HepG2 (cell line): ENCODE measurements around the gene C20orf96. TPM values are rescaled to one million over a fixed set of nuclear protein-coding genes. Genes with fewer than 3 reads are reported as not detected.

Source experiments
- ATAC-seq: fragments of 200-7000 bp; cut with Tn5 transposase; 3 replicates; pipeline ENCODE4 v1.9.1; 2020; ENCODE audit warnings: mild to moderate bottlenecking, moderate library complexity
- BruUV-seq: library from RNA; stranded (reverse); fragments of 400-500 nt; replicated peaks from 2 replicates; lab custom pipeline; 2021; lab: Mats Ljungman, UMichigan
- CTCF ChIA-PET: fragments of 300-600 bp; formaldehyde crosslinking; extraction: SDS; loops from one replicate; lab custom pipeline; 2021; ENCODE audit warnings: low total read pairs, inconsistent platforms, low intra/inter-chr PET ratio; lab: Yijun Ruan, JAX
- POLR2A ChIA-PET: fragments of 350-600 bp; sonication (Branson Sonifier 250); formaldehyde crosslinking; loops from one replicate; lab custom pipeline; 2020; ENCODE audit warnings: antibody characterized with exemption, inconsistent platforms; lab: Yijun Ruan, JAX
- DNase-seq: peaks from one replicate; pipeline ENCODE4 v3.0.0-alpha.2; 2015; ENCODE audit warnings: low spot score
- FAIRE-seq: peaks from 3 replicates; lab custom pipeline; 2011; peaks lifted over from hg19 to GRCh38; lab: Jason Lieb, UNC
- H2AFZ ChIP-seq: one replicate; pipeline ENCODE4 v1.6.1; 2011; ENCODE audit warnings: low read length, inconsistent platforms
- H3K27ac ChIP-seq: fragments of 300-600 bp; 3 replicates; pipeline ENCODE4 v1.8.0; 2011; ENCODE audit warnings: mixed run types, mild to moderate bottlenecking, mixed read lengths, low read length, inconsistent platforms; ENCODE audit not compliant: insufficient read depth; ENCODE audit errors: extremely low read length
- H3K27me3 ChIP-seq, 2 experiments: fragments of 200-600 bp in 1 of 2; 2 replicates in 1 of 2; 3 replicates in 1 of 2; pipeline versions ENCODE4 v1.6.0 to v1.8.0; 2011; ENCODE audit warnings: low read length in 2 of 2, mild to moderate bottlenecking in 2 of 2, moderate library complexity in 2 of 2, inconsistent platforms in 1 of 2; ENCODE audit not compliant: insufficient read depth in 2 of 2, control insufficient read depth in 1 of 2
- H3K36me3 ChIP-seq, 2 experiments: fragments of 200-600 bp in 1 of 2; replicated peaks in 1 of 2; 2 replicates in 1 of 2; 3 replicates in 1 of 2; pipeline versions ENCODE4 v1.5.1 to v1.8.0; 2011; ENCODE audit warnings: low read length in 2 of 2, inconsistent platforms in 1 of 2; ENCODE audit not compliant: insufficient read depth in 2 of 2, control insufficient read depth in 1 of 2
- H3K4me1 ChIP-seq: 2 replicates; pipeline ENCODE4 v1.5.1; 2012; ENCODE audit warnings: low read length, inconsistent platforms; ENCODE audit not compliant: insufficient read depth
- H3K4me2 ChIP-seq: 2 replicates; pipeline ENCODE4 v1.6.0; 2011; ENCODE audit warnings: low read depth, low read length, inconsistent platforms
- H3K4me3 ChIP-seq, 3 experiments: fragments of 200-600 bp in 1 of 3; sonication (generic), shearing (Covaris generic) in 1 of 3; replicated peaks in 1 of 3; 2 replicates each; pipeline ENCODE4 v1.5.1; 2011 to 2016; ENCODE audit warnings: low read length in 3 of 3, inconsistent platforms in 2 of 3, low read depth in 2 of 3, mild to moderate bottlenecking in 2 of 3, control low read depth in 1 of 3, mixed read lengths in 1 of 3; ENCODE audit not compliant: insufficient read depth in 1 of 3
- H3K79me2 ChIP-seq: one replicate; pipeline ENCODE4 v1.6.1; 2011; ENCODE audit warnings: low read length, inconsistent platforms; ENCODE audit not compliant: insufficient read depth
- H3K9ac ChIP-seq: 2 replicates; pipeline ENCODE4 v1.6.0; 2011; ENCODE audit warnings: mild to moderate bottlenecking, low read depth, low read length, inconsistent platforms; ENCODE audit not compliant: insufficient read depth
- H3K9me3 ChIP-seq: 2 replicates; pipeline ENCODE4 v1.5.1; 2012; ENCODE audit warnings: mild to moderate bottlenecking, low read length
- H4K20me1 ChIP-seq: 2 replicates; pipeline ENCODE4 v1.6.0; 2011; ENCODE audit warnings: inconsistent platforms, mild to moderate bottlenecking, low read length, moderate library complexity; ENCODE audit not compliant: insufficient read depth
- DNMT1 ChIP-seq: sonication (generic); formaldehyde crosslinking; IDR thresholded peaks from 2 replicates; pipeline ENCODE4 v1.5.1; 2020; ENCODE audit warnings: mild to moderate bottlenecking, missing genetic modification reagents
- GATAD2A ChIP-seq: IDR thresholded peaks from 2 replicates; pipeline ENCODE4 v1.6.1; 2016
- KDM4B ChIP-seq: sonication (generic); formaldehyde crosslinking; IDR thresholded peaks from 2 replicates; pipeline ENCODE4 v1.4.0; 2020; ENCODE audit warnings: missing genetic modification reagents
- KLF15 ChIP-seq: sonication (generic); formaldehyde crosslinking; IDR thresholded peaks from 2 replicates; pipeline ENCODE4 v1.8.1; 2023; ENCODE audit warnings: borderline replicate concordance, mild to moderate bottlenecking, inconsistent platforms, missing genetic modification reagents, mixed read lengths
- MAFG ChIP-seq: sonication (generic); formaldehyde crosslinking; IDR thresholded peaks from 2 replicates; pipeline ENCODE4 v1.5.1; 2020; ENCODE audit warnings: mild to moderate bottlenecking, missing genetic modification reagents
- NCOA5 ChIP-seq: sonication (generic); formaldehyde crosslinking; IDR thresholded peaks from 2 replicates; pipeline ENCODE4 v1.4.0; 2020; ENCODE audit warnings: missing genetic modification reagents
- ONECUT2 ChIP-seq: sonication (generic); formaldehyde crosslinking; IDR thresholded peaks from 2 replicates; pipeline ENCODE4 v1.4.0; 2020; ENCODE audit warnings: missing genetic modification reagents
- PAF1 ChIP-seq: IDR thresholded peaks from 2 replicates; pipeline ENCODE4 v1.6.1; 2016; ENCODE audit warnings: missing genetic modification reagents, missing compliant biosample characterization
- POLR2A ChIP-seq, 2 experiments: IDR thresholded peaks; 2 replicates each; pipeline ENCODE4 v1.6.1; 2011; ENCODE audit warnings: low read depth in 2 of 2, low read length in 2 of 2, mild to moderate bottlenecking in 1 of 2, moderate library complexity in 1 of 2; ENCODE audit not compliant: insufficient read depth in 1 of 2
- SRSF4 ChIP-seq: fragments of 200-400 bp; formaldehyde crosslinking; IDR thresholded peaks from one replicate; pipeline ENCODE4 v1.6.1; 2018; ENCODE audit warnings: mild to moderate bottlenecking, low read depth, low read length, moderate library complexity; ENCODE audit not compliant: poor library complexity, severe bottlenecking
- TCF12 ChIP-seq, 2 experiments: fragments of 450-650 bp in 1 of 2; sonication (generic) in 1 of 2; formaldehyde crosslinking in 1 of 2; IDR thresholded peaks; 2 replicates each; pipeline versions ENCODE4 v1.6.1 to v1.8.0; 2017 to 2022; ENCODE audit warnings: antibody characterized with exemption in 1 of 2, mild to moderate bottlenecking in 1 of 2, missing genetic modification reagents in 1 of 2, moderate library complexity in 1 of 2
- U2AF1 ChIP-seq: fragments of 200-400 bp; formaldehyde crosslinking; optimal IDR thresholded peaks from 2 replicates; pipeline ENCODE3; 2017; ENCODE audit warnings: mild to moderate bottlenecking, low read depth, low read length
- ZFX ChIP-seq: sonication (generic); formaldehyde crosslinking; IDR thresholded peaks from 2 replicates; pipeline ENCODE4 v1.4.0; 2020; ENCODE audit warnings: mild to moderate bottlenecking, low read depth, missing genetic modification reagents, moderate library complexity
- ZNF138 ChIP-seq: sonication (generic); formaldehyde crosslinking; IDR thresholded peaks from 2 replicates; pipeline ENCODE4 v1.5.0; 2020; ENCODE audit warnings: mild to moderate bottlenecking, low read depth, missing genetic modification reagents
- ZNF143 ChIP-seq: sonication (generic); formaldehyde crosslinking; IDR thresholded peaks from 2 replicates; pipeline ENCODE4 v1.4.0; 2020; ENCODE audit warnings: missing genetic modification reagents
- ZNF256 ChIP-seq: sonication (generic); formaldehyde crosslinking; conservative IDR thresholded peaks from 2 replicates; pipeline ENCODE4 v1.4.0; 2020; ENCODE audit warnings: missing genetic modification reagents
- ZNF589 ChIP-seq: sonication (generic); formaldehyde crosslinking; conservative IDR thresholded peaks from 2 replicates; pipeline ENCODE4 v1.8.0; 2022; ENCODE audit warnings: mild to moderate bottlenecking, moderate library complexity, missing genetic modification reagents
- WGBS: methylation state at CpG from one replicate; pipeline ENCODE4 v1.1.6; 2017; ENCODE audit warnings: low lambda C conversion rate; 5-methylcytosine and 5-hydroxymethylcytosine counted together
- in situ Hi-C: cut with HindIII; loops from 2 replicates; pipeline ENCODE4 v1.10.0; 2017; ENCODE audit warnings: low pct_unique_long_range_greater_than_20kb; ENCODE audit not compliant: extremely low pct_ligation_motif_present
- intact Hi-C: fragments of 100-400 bp; cut with micrococcal nuclease; formaldehyde crosslinking; loops from one replicate; pipeline ENCODE4 v1.10.0; 2022; ENCODE audit not compliant: unreplicated experiment
- polyA plus RNA-seq, 8 experiments: library from polyadenylated mRNA; depleted of rRNA in 3 of 8; stranded (reverse) in 7 of 8; unstranded in 1 of 8; fragments of >200 nt; fragmentation: Illumina TruSeq in 4 of 8; extraction: Trizol in 4 of 8; gene quantifications; 2 replicates each; pipeline versions ENCODE4 v1.2.1 to v1.2.3, GENCODE V29; 2011 to 2016; ENCODE audit warnings: low read depth in 4 of 8, missing spikeins in 1 of 8, mixed read lengths in 1 of 8; ENCODE audit not compliant: insufficient read depth in 1 of 8
- total RNA-seq, 5 experiments: library from RNA; depleted of rRNA; stranded (reverse); fragments of >200 nt; fragmentation: Illumina TruSeq; extraction: Trizol; gene quantifications; 2 replicates each; pipeline ENCODE4 v1.2.3, GENCODE V29; 2016; ENCODE audit warnings: low read depth in 1 of 5
- TF ChIP-seq, protein P1 (sequence below), 2 experiments: IDR thresholded peaks; 2 replicates each; pipeline ENCODE4 v1.6.1; 2011 to 2012; ENCODE audit warnings: low read length in 2 of 2, borderline replicate concordance in 1 of 2, low read depth in 1 of 2, mild to moderate bottlenecking in 1 of 2, moderate library complexity in 1 of 2
- TF ChIP-seq, protein P2 (sequence below): IDR thresholded peaks from 2 replicates; pipeline ENCODE4 v1.6.1; 2016; ENCODE audit warnings: missing biosample characterization, missing genetic modification reagents, low read depth

The C20orf96 gene
- total and polyA plus RNA-seq, 2 of the 13 experiments (the other 11 are each of a cell fraction or from before 2014, with no cell fraction given) = 3.8 to 20.6 TPM

DNA sequence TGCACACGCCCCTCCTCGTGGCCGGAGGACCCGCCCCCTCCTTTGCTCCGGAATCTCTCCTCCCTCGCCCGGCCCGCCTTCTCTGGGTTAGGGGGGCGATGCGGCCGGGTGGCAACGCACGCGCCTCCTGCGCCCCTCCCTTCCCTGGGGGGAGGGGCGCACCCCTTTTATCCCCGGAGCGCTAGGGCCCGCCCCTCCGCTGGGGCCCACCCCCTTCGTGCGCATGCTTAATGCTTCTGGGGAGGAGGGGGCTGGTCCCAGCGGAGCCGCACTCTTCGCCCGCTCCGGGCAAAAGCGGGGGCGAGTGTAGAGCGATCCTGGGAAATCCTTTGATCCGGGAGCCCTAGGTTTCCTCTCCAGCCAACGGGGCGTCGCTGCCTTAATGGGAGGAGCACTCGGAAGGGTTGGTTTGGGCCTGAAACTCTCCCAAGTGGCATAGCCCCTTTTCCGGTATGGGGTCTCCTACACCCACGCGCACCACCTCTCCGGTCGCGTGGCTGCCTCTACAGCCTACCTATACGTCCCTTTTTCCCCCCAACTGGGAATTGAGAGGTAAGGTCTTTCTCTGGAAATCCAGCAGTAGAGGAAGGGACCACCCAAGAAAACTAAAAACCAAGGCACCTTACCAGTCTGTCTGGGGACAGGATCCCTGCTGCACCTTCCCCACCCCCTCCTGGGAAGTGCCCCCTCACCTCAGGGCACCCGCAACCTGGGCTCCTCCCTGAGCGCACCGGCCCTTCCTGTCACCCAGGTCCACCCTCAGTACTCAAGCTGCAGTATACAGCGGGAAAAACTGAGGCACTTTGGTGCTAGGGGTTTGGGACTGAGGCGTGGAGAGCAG, 36.9 kb upstream of the C20orf96 start:
- 13% methylated on average over 37 of the region's 47 CpGs for WGBS
- peak; percentile 43 for ATAC-seq
- peak; percentile 11 for TF ChIP-seq U2AF1
- no peak for TF ChIP-seq ZNF138 (CRISPR knock-in tag)
- TF ChIP-seq ZNF143 (CRISPR knock-in tag) = no peak
- no peak for TF ChIP-seq ONECUT2 (CRISPR knock-in tag)
- TF ChIP-seq KLF15 (CRISPR knock-in tag) = peak; percentile 87; the same call in 1 of the 2 replicates
- TF ChIP-seq, protein P1, sequence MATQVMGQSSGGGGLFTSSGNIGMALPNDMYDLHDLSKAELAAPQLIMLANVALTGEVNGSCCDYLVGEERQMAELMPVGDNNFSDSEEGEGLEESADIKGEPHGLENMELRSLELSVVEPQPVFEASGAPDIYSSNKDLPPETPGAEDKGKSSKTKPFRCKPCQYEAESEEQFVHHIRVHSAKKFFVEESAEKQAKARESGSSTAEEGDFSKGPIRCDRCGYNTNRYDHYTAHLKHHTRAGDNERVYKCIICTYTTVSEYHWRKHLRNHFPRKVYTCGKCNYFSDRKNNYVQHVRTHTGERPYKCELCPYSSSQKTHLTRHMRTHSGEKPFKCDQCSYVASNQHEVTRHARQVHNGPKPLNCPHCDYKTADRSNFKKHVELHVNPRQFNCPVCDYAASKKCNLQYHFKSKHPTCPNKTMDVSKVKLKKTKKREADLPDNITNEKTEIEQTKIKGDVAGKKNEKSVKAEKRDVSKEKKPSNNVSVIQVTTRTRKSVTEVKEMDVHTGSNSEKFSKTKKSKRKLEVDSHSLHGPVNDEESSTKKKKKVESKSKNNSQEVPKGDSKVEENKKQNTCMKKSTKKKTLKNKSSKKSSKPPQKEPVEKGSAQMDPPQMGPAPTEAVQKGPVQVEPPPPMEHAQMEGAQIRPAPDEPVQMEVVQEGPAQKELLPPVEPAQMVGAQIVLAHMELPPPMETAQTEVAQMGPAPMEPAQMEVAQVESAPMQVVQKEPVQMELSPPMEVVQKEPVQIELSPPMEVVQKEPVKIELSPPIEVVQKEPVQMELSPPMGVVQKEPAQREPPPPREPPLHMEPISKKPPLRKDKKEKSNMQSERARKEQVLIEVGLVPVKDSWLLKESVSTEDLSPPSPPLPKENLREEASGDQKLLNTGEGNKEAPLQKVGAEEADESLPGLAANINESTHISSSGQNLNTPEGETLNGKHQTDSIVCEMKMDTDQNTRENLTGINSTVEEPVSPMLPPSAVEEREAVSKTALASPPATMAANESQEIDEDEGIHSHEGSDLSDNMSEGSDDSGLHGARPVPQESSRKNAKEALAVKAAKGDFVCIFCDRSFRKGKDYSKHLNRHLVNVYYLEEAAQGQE (IDR thresholded peaks at IDR 0.05; ENCODE audit: borderline replicate concordance in 1 of 2, low read depth in 1 of 2, low read length in 2 of 2) = peak in 1 of 2 experiments; percentile 34; a peak in 1 of 4 replicates
- no peak for TF ChIP-seq TCF12 (IDR thresholded peaks at IDR 0.05)
- no peak for TF ChIP-seq TCF12 (CRISPR knock-in tag; IDR thresholded peaks at IDR 0.05)
- no peak for TF ChIP-seq ZNF256 (CRISPR knock-in tag)
- TF ChIP-seq DNMT1 = no peak
- no peak for TF ChIP-seq ZNF589 (CRISPR knock-in tag)
- peak in 1 of 2 experiments; percentile 41; a peak in 2 of 4 replicates for TF ChIP-seq POLR2A (IDR thresholded peaks at IDR 0.05; ENCODE audit: insufficient read depth in 1 of 2, low read depth in 2 of 2, low read length in 2 of 2)
- peak; percentile 56 for TF ChIP-seq GATAD2A (CRISPR knock-in tag)
- peak; percentile 18; the same call in 1 of the 2 replicates for TF ChIP-seq ZFX (CRISPR knock-in tag)
- TF ChIP-seq PAF1 (CRISPR knock-in tag) = no peak
- TF ChIP-seq NCOA5 (CRISPR knock-in tag) = no peak
- TF ChIP-seq MAFG (CRISPR knock-in tag) = no peak
- no peak for TF ChIP-seq SRSF4
- no peak for TF ChIP-seq KDM4B
- TF ChIP-seq, protein P2, sequence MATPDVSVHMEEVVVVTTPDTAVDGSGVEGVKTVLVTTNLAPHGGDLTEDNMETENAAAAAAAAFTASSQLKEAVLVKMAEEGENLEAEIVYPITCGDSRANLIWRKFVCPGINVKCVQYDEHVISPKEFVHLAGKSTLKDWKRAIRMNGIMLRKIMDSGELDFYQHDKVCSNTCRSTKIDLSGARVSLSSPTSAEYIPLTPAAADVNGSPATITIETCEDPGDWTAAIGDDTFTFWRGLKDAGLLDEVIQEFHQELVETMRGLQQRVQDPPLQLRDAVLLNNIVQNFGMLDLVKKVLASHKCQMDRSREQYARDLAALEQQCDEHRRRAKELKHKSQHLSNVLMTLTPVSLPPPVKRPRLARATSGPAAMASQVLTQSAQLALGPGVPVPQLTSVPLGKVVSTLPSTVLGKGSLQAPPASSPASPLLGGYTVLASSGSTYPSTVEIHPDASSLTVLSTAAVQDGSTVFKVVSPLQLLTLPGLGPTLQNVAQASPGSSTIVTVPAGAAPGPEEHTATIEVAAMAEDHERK = peak; percentile 71; the same call in 1 of the 2 replicates

More for the DNA sequence above, 36.9 kb upstream of the C20orf96 start:
- Histone ChIP-seq H3K9me3 (no peaks in the 10 kb centered on the region), H3K79me2 (peaks cover 29% of the 10 kb centered on the region), H3K27me3 (no peaks in the 10 kb centered on the region; a peak in 1 of 5 replicates), H3K9ac (peak overlapping the region; percentile 77), H3K4me3 (peak overlapping the region; percentile 62 to 96 (median 93)), H4K20me1 (peaks cover 37% of the 10 kb centered on the region), H3K36me3 (peaks cover 4 to 9% of the 10 kb centered on the region in 2 experiments; a peak in 2 of 5 replicates), H3K27ac (peak overlapping the region; percentile 94), H3K4me2 (peak overlapping the region; percentile 92), H3K4me1 (peaks cover 46% of the 10 kb centered on the region), H2AFZ (no peak overlapping the region)
- in situ Hi-C loops (no loop called here), intact Hi-C loops (no loop called here)
- DNase-seq (peak; percentile 95), FAIRE-seq (no peak)
- POLR2A ChIA-PET = interaction anchor here (4.7 to 8.3 kb wide), 3 partner anchors 19 to 27 kb away, joined by 90 to 107 read pairs (median 106); partner anchors contain the start of genes NRSN2 and ZCCHC3
- CTCF ChIA-PET = interaction anchor here (0.8 kb wide), 1 partner anchor 60 kb away, joined by 3 read pairs; no protein-coding TSS in a partner anchor
- TSS peak; percentile 45 for BruUV-seq
